NB4 (cell line): ENCODE results near the gene PLXDC2.

ENCODE experiments used
- DNase-seq: peaks from one replicate; pipeline ENCODE4 v3.0.0; 2010; ENCODE audit warnings: low read depth
- H3K4me3 ChIP-seq: one replicate; pipeline ENCODE4 v1.5.1; 2011; ENCODE audit warnings: mild to moderate bottlenecking, low read depth, low read length, moderate library complexity
- MYC ChIP-seq: IDR thresholded peaks from 2 replicates; pipeline ENCODE4 v1.6.1; 2011; ENCODE audit warnings: low read depth, low read length
- POLR2A ChIP-seq: IDR thresholded peaks from 2 replicates; pipeline ENCODE4 v1.6.1; 2011; ENCODE audit warnings: mild to moderate bottlenecking; ENCODE audit not compliant: insufficient read length; ENCODE audit errors: extremely low read depth
- TF ChIP-seq, protein P1 (sequence below): IDR thresholded peaks from 2 replicates; pipeline ENCODE4 v1.6.1; 2011; ENCODE audit warnings: low read depth, low read length
- TF ChIP-seq, protein P2 (sequence below): IDR thresholded peaks from one replicate; pipeline ENCODE4 v1.5.1; 2012; ENCODE audit warnings: low read depth, low read length

PLXDC2 gene

DNA sequence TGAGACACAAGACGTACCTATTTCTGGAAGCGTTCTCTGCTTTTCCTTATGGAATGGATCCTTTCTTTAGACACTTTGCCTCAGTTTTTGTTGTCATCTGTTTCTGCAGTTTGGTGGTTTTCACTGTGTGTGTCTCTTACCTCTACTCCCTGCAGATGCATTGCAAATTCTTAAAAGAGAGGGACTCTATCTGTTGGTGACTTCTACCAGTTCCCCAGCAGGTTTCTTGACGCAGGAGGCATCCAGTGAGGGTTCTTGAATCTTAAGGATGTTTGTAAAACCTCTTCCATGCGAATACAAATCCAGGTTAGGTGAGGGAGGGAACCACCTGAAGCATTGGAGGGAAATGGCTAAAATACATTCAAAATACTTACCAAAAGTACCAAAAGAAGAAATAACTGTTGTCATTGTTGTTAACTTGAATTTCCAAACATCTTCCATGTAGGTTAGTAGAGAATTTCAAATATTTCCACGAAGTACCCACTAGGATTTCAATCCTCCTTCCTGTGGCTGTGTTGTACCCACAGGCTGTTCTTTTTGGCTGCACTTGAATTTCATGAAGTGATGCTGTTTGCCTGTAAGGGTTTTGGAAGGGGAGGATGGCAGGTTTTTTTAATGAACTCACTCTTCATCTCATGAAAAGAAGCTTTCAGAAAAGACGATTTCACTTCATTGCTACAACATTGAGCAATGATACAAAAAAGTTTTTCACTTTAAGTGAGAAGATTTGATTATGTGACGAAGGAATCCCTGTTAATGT lies 32.2 kb downstream of the PLXDC2 start:
- no peak overlapping the region for H3K4me3 ChIP-seq
- no peak for TF ChIP-seq POLR2A
- DNase-seq = no peak

DNA sequence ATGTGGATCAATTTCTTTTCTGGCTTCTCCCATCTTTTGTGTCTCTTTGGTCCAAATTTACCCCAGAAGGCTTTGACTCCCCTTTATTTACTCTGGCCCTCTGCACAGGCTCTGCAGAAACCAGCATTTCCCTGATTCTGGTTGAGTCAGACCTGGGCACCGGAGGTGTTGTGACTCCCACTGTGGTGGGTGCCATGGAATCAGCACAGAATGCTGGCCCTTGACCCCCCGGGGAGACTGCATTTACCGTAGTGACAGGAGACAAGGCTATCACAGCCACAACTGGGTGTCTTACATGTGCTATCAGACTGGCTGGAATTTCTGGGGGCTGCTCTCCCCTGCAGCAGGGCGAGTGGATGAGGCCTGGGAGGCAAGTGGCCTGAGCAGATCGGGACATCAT lies 37.6 kb downstream of the PLXDC2 start:
- no peak overlapping the region for H3K4me3 ChIP-seq
- DNase-seq = no peak
- TF ChIP-seq POLR2A (no peak), MYC (no peak)
- TF ChIP-seq, protein P1, sequence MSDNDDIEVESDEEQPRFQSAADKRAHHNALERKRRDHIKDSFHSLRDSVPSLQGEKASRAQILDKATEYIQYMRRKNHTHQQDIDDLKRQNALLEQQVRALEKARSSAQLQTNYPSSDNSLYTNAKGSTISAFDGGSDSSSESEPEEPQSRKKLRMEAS = no peak
- TF ChIP-seq, protein P2, sequence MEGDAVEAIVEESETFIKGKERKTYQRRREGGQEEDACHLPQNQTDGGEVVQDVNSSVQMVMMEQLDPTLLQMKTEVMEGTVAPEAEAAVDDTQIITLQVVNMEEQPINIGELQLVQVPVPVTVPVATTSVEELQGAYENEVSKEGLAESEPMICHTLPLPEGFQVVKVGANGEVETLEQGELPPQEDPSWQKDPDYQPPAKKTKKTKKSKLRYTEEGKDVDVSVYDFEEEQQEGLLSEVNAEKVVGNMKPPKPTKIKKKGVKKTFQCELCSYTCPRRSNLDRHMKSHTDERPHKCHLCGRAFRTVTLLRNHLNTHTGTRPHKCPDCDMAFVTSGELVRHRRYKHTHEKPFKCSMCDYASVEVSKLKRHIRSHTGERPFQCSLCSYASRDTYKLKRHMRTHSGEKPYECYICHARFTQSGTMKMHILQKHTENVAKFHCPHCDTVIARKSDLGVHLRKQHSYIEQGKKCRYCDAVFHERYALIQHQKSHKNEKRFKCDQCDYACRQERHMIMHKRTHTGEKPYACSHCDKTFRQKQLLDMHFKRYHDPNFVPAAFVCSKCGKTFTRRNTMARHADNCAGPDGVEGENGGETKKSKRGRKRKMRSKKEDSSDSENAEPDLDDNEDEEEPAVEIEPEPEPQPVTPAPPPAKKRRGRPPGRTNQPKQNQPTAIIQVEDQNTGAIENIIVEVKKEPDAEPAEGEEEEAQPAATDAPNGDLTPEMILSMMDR = no peak

- no peak for DNase-seq
- TF ChIP-seq, protein P2 = no peak
- TF ChIP-seq MYC (no peak), POLR2A (no peak)
- TF ChIP-seq, protein P1 = no peak
These were observed 41.6 kb downstream of the PLXDC2 start for GRCh38 chr10:19857876-19858275.

DNA sequence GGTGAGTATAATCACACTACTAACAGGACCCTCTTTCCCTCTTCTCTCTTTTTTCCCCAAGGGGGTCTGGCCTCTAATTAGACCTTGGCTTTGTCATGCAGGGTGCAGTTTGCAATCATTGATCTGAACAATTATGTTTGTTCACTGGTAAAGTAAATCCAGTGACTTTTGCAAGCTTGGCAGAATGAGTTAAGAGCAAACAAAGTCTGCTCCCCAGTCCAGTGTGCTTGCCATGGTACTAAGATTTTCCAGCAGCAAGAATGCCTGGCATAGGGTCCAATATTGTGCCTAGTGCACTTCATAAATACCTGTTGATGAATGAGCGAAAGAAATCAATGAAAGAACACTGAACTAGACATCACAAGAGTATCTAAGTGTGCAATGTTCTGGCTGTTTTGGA lies 43.9 kb downstream of the PLXDC2 start:
- TF ChIP-seq, protein P1 = no peak
- TF ChIP-seq MYC = no peak
- no peak overlapping the region for H3K4me3 ChIP-seq
- no peak for DNase-seq

More at GRCh38 chr10:19857876-19858275, 41.6 kb downstream of the PLXDC2 start:
- no peak overlapping the region for H3K4me3 ChIP-seq

DNA sequence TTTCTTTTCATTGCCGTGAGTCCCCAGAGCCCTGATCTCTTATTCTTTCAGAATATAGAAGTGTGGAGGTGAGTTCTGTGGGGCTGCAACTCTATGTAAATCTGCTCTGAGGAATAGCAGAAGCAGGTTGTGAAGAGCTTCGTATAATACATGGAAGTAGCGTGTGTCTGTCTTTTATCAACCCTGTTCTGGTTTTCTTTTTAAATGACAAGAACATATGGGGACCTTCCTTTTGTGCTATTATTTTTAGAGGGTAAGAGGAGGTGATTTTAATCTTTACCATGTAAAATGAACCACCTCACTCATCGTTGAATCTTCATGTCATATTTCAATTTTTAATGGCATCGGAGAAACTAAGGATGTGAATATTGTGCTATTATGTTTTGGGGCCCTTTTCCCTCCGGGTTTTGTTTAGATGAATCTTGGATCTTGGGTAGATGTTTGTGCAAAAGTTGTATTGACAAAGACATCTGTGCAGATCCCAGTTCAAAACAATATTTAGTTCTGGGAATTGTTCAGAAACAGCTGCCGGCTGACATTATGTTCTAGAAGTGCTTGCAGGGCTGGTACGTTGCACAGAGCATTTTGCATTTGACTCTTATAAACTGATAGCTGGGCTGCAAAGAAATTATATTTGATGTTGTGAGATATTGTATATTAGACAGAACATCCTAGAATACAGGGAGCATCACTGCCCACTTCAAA lies 46.7 kb downstream of the PLXDC2 start:
- TF ChIP-seq, protein P1 = no peak
- no peak for TF ChIP-seq MYC
- TF ChIP-seq POLR2A = no peak
- TF ChIP-seq, protein P2 = no peak
- DNase-seq = no peak
- H3K4me3 ChIP-seq = no peak overlapping the region

DNA sequence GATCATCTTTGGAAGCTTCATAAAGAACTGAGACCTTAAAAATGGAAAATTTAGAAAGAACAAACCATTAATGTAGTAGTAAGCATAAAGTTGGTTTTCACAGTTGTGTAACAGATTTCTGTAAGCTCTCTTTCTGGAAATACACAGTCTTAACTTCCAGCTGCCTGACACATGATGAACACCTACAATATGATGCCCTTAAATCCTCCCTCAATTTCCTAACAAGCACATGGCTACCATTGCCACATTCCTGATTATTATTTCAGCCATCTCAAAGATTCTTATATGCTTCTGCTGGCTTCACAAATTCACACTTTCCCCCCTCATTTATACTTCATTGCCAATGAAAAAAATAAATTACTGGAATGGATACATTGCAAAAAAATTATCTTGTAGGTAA lies 49.4 kb downstream of the PLXDC2 start:
- no peak for DNase-seq
- TF ChIP-seq POLR2A = no peak
- TF ChIP-seq, protein P1 = no peak
- TF ChIP-seq, protein P2 = no peak
- TF ChIP-seq MYC = no peak
- H3K4me3 ChIP-seq = no peak overlapping the region
